CMK (cell line): Measurements from ENCODE around the gene PNPLA2.

Source experiments
- DNase-seq: peaks from one replicate; pipeline ENCODE4 v3.0.0-alpha.2; 2010; ENCODE audit warnings: low read depth

Gene PNPLA2

GRCh38 chr11:816433-816779 is 2.3 kb upstream of the PNPLA2 start:
- DNase-seq, result no peak

GRCh38 chr11:819129-819931 is 616 bp downstream of the PNPLA2 start:
- no peak for DNase-seq

- DNase-seq, result no peak
These were observed 1.4 kb downstream of the PNPLA2 start for GRCh38 chr11:819943-820649.

GRCh38 chr11:820655-821511 is 2.2 kb downstream of the PNPLA2 start:
- DNase-seq, result no peak

GRCh38 chr11:821512-822371 is 3.0 kb downstream of the PNPLA2 start:
- no peak for DNase-seq

- DNase-seq, result no peak
These were observed 5.0 kb downstream of the PNPLA2 start for GRCh38 chr11:823441-824291.

GRCh38 chr11:824292-824880 is 5.7 kb downstream of the PNPLA2 start:
- no peak for DNase-seq

GRCh38 chr11:824942-825341 is 6.2 kb downstream of the PNPLA2 start:
- DNase-seq, result no peak

GRCh38 chr11:825366-826226 is 6.9 kb downstream of the PNPLA2 start:
- no peak for DNase-seq

GRCh38 chr11:826227-826621 is 7.5 kb downstream of the PNPLA2 start:
- no peak for DNase-seq

GRCh38 chr11:826836-827145 is 8.1 kb downstream of the PNPLA2 start:
- DNase-seq, result no peak

- DNase-seq, result no peak
These were observed 8.6 kb downstream of the PNPLA2 start for GRCh38 chr11:827146-827896.

GRCh38 chr11:827897-828192 is 9.1 kb downstream of the PNPLA2 start, which contains the start of gene CRACR2B:
Gene CRACR2B, plus strand, starts transcription at chr11:827919. Its CDS starts 689 bp downstream, at chr11:828608.
- DNase-seq, result no peak

- no peak for DNase-seq
These were observed 9.9 kb downstream of the PNPLA2 start for GRCh38 chr11:828506-829175.

GRCh38 chr11:829176-829846 is 10.6 kb downstream of the PNPLA2 start:
- DNase-seq, result no peak

- DNase-seq, result no peak
These were observed 11.2 kb downstream of the PNPLA2 start for GRCh38 chr11:829847-830294.

- no peak for DNase-seq
These were observed 11.8 kb downstream of the PNPLA2 start for GRCh38 chr11:830295-831117.
